IPS-15b (cell line): ENCODE data around the gene NPY.
"Not testable (repeated sequence)": the region's sequence is repeated elsewhere in the genome, so short reads cannot be mapped to it uniquely, and the experiment has no call there.

Experiments
- H3K27me3 ChIP-seq: one replicate; pipeline ENCODE4 v1.6.1; 2013; ENCODE audit warnings: low read length; ENCODE audit not compliant: control insufficient read depth, insufficient read depth
- H3K36me3 ChIP-seq: one replicate; pipeline ENCODE4 v1.6.1; 2013; ENCODE audit warnings: low read length; ENCODE audit not compliant: control insufficient read depth, insufficient read depth
- H3K4me1 ChIP-seq: one replicate; pipeline ENCODE4 v1.6.1; 2013; ENCODE audit warnings: mild to moderate bottlenecking, low read length; ENCODE audit not compliant: control insufficient read depth, insufficient read depth
- H3K4me3 ChIP-seq: one replicate; pipeline ENCODE4 v1.5.1; 2013; ENCODE audit warnings: low read depth, low read length
- H3K9ac ChIP-seq: one replicate; pipeline ENCODE4 v1.6.1; 2013; ENCODE audit warnings: low read depth, mild to moderate bottlenecking, low read length
- H3K9me3 ChIP-seq: one replicate; pipeline ENCODE4 v1.6.1; 2013; ENCODE audit warnings: mild to moderate bottlenecking, low read length; ENCODE audit not compliant: control insufficient read depth, insufficient read depth

The NPY gene

GRCh38 chr7:24283897-24284698 is at the start of gene NPY:
TSS of gene NPY (plus strand) at chr7:24284190. CDS start at chr7:24285241, 1,051 bp downstream.
- peak within 1 kb of the TSS; percentile 65 for H3K4me3 ChIP-seq

GRCh38 chr7:24239260-24239659 is 44.7 kb upstream of the NPY start:
- H3K9ac ChIP-seq = no peak overlapping the region
- H3K4me1 ChIP-seq = peaks cover 18% of the 10 kb centered on the region
- no peaks in the 10 kb centered on the region for H3K9me3 ChIP-seq
- H3K36me3 ChIP-seq = no peaks in the 10 kb centered on the region
- no peak overlapping the region for H3K4me3 ChIP-seq
- no peaks in the 10 kb centered on the region for H3K27me3 ChIP-seq

More at GRCh38 chr7:24283897-24284698, at the start of gene NPY:
- Histone ChIP-seq H3K9me3 (peaks cover under 1% of the 10 kb centered on the region), H3K36me3 (no peaks in the 10 kb centered on the region), H3K27me3 (peaks cover 54% of the 10 kb centered on the region), H3K9ac (peak within 1 kb of the TSS; percentile 6), H3K4me1 (peaks cover 4% of the 10 kb centered on the region)

GRCh38 chr7:24241206-24241605 is 42.8 kb upstream of the NPY start:
- no peaks in the 10 kb centered on the region for H3K36me3 ChIP-seq
- H3K9me3 ChIP-seq = no peaks in the 10 kb centered on the region
- H3K4me1 ChIP-seq = peaks cover 3% of the 10 kb centered on the region
- no peak overlapping the region for H3K9ac ChIP-seq
- H3K4me3 ChIP-seq = no peak overlapping the region
- no peaks in the 10 kb centered on the region for H3K27me3 ChIP-seq

- no peaks in the 10 kb centered on the region for H3K27me3 ChIP-seq
- no peak overlapping the region for H3K9ac ChIP-seq
- H3K36me3 ChIP-seq = no peaks in the 10 kb centered on the region
- H3K9me3 ChIP-seq = no peaks in the 10 kb centered on the region
- H3K4me3 ChIP-seq = no peak overlapping the region
- H3K4me1 ChIP-seq = no peaks in the 10 kb centered on the region
These were observed 39.4 kb upstream of the NPY start for GRCh38 chr7:24244554-24244953.

- H3K36me3 ChIP-seq = no peaks in the 10 kb centered on the region
- no peaks in the 10 kb centered on the region for H3K9me3 ChIP-seq
- H3K4me3 ChIP-seq = no peak overlapping the region
- H3K9ac ChIP-seq = no peak overlapping the region
- no peaks in the 10 kb centered on the region for H3K27me3 ChIP-seq
- no peaks in the 10 kb centered on the region for H3K4me1 ChIP-seq
These were observed 38.6 kb upstream of the NPY start for GRCh38 chr7:24245362-24245761.

GRCh38 chr7:24249266-24249665 is 34.7 kb upstream of the NPY start:
- no peaks in the 10 kb centered on the region for H3K9me3 ChIP-seq
- H3K4me3 ChIP-seq = no peak overlapping the region
- H3K27me3 ChIP-seq = no peaks in the 10 kb centered on the region
- H3K4me1 ChIP-seq = no peaks in the 10 kb centered on the region
- no peaks in the 10 kb centered on the region for H3K36me3 ChIP-seq
- H3K9ac ChIP-seq = no peak overlapping the region

- Histone ChIP-seq H3K27me3 (no peaks in the 10 kb centered on the region), H3K4me3 (no peak overlapping the region), H3K9me3 (no peaks in the 10 kb centered on the region), H3K9ac (no peak overlapping the region), H3K4me1 (no peaks in the 10 kb centered on the region), H3K36me3 (no peaks in the 10 kb centered on the region)
These were observed 32.4 kb upstream of the NPY start for GRCh38 chr7:24251568-24251967.

- Histone ChIP-seq H3K27me3 (no peaks in the 10 kb centered on the region), H3K9ac (no peak overlapping the region), H3K9me3 (no peaks in the 10 kb centered on the region), H3K4me1 (no peaks in the 10 kb centered on the region), H3K4me3 (no peak overlapping the region), H3K36me3 (no peaks in the 10 kb centered on the region)
These were observed 28.9 kb upstream of the NPY start for GRCh38 chr7:24255139-24255538.

GRCh38 chr7:24258324-24258723 is 25.7 kb upstream of the NPY start:
- H3K27me3 ChIP-seq, H3K4me1 ChIP-seq, H3K9ac ChIP-seq, H3K9me3 ChIP-seq, H3K36me3 ChIP-seq, H3K4me3 ChIP-seq: not testable (repeated sequence)

- Histone ChIP-seq H3K4me1 (peaks cover 2% of the 10 kb centered on the region), H3K9ac (no peak overlapping the region), H3K36me3 (no peaks in the 10 kb centered on the region), H3K9me3 (no peaks in the 10 kb centered on the region), H3K4me3 (no peak overlapping the region), H3K27me3 (no peaks in the 10 kb centered on the region)
These were observed 12.1 kb upstream of the NPY start for GRCh38 chr7:24271938-24272337.

- Histone ChIP-seq H3K36me3 (peaks cover 4% of the 10 kb centered on the region), H3K27me3 (peaks cover 25% of the 10 kb centered on the region), H3K9ac (no peak overlapping the region), H3K4me1 (no peaks in the 10 kb centered on the region), H3K4me3 (no peak overlapping the region), H3K9me3 (peaks cover 4% of the 10 kb centered on the region)
These were observed 4.5 kb upstream of the NPY start for GRCh38 chr7:24279512-24279911.

GRCh38 chr7:24283554-24283896 is 465 bp upstream of the NPY start:
- Histone ChIP-seq H3K4me1 (peaks cover 4% of the 10 kb centered on the region), H3K9ac (no peak overlapping the region), H3K9me3 (peaks cover 4% of the 10 kb centered on the region), H3K27me3 (peaks cover 54% of the 10 kb centered on the region), H3K4me3 (peak overlapping the region; percentile 65), H3K36me3 (peaks cover 3% of the 10 kb centered on the region)
